Measurements from ENCODE around the gene LDLRAD1.

LDLRAD1 gene

GRCh38 chr1:54012863-54013262 is 5.1 kb downstream of the LDLRAD1 start (continued):
- TF ChIP-seq ZNF433 (tag by site-specific recombination; IDR thresholded peaks at IDR 0.05; ENCODE audit: low read depth) (no peak), ZNF266 (tag by site-specific recombination; IDR thresholded peaks at IDR 0.05; ENCODE audit: low read depth) (no peak), ZNF645 (tag by site-specific recombination; IDR thresholded peaks at IDR 0.05) (no peak), ZBTB7A (tag by site-specific recombination; IDR thresholded peaks at IDR 0.05; ENCODE audit: low read depth) (no peak), ZNF140 (tag by site-specific recombination; IDR thresholded peaks at IDR 0.05) (no peak), ZNF558 (tag by site-specific recombination; IDR thresholded peaks at IDR 0.05) (no peak), ZNF221 (tag by site-specific recombination; IDR thresholded peaks at IDR 0.05; ENCODE audit: borderline replicate concordance) (no peak), ZNF114 (tag by site-specific recombination; IDR thresholded peaks at IDR 0.05) (no peak)

GRCh38 chr1:54012008-54012325 is 6.0 kb downstream of the LDLRAD1 start:
- CTCF ChIA-PET, result interaction anchor here (0.9 kb wide), 1 partner anchor 109 kb away, joined by 3 read pairs; no protein-coding TSS in a partner anchor
- Histone ChIP-seq H3K27ac (ENCODE audit: extremely low read depth, low read depth, low read length) (no peak overlapping the region), H3K4me1 (ENCODE audit: control insufficient read depth, insufficient read depth, low read length) (peaks cover 5% of the 10 kb centered on the region), H3K36me3 (ENCODE audit: control insufficient read depth in 2 of 2, insufficient read depth in 1 of 2, low read length in 2 of 2) (no peaks in the 10 kb centered on the region), H3K9me3 (ENCODE audit: control insufficient read depth, insufficient read depth, low read depth, low read length) (no peaks in the 10 kb centered on the region), H3K4me3 (ENCODE audit: low read depth, low read length) (no peak overlapping the region)
- POLR2A ChIA-PET, result no interaction called here
- TF ChIP-seq ZNF23 (tag by site-specific recombination; IDR thresholded peaks at IDR 0.05; ENCODE audit: borderline replicate concordance) (no peak), GFI1B (tag by site-specific recombination; IDR thresholded peaks at IDR 0.05) (no peak), ZNF513 (tag by site-specific recombination; IDR thresholded peaks at IDR 0.05) (no peak), ZNF76 (tag by site-specific recombination; IDR thresholded peaks at IDR 0.05; ENCODE audit: borderline replicate concordance, low read depth) (no peak), YY2 (tag by site-specific recombination; IDR thresholded peaks at IDR 0.05) (no peak), HOXC10 (CRISPR knock-in tag; IDR thresholded peaks at IDR 0.05) (no peak), ZNF558 (tag by site-specific recombination; IDR thresholded peaks at IDR 0.05) (no peak), ZNF324 (tag by site-specific recombination; IDR thresholded peaks at IDR 0.05) (no peak), ATF2 (tag by site-specific recombination; IDR thresholded peaks at IDR 0.05; ENCODE audit: low read depth) (no peak), ZNF585B (tag by site-specific recombination; IDR thresholded peaks at IDR 0.05) (no peak), ZNF175 (tag by site-specific recombination; IDR thresholded peaks at IDR 0.05) (no peak)

GRCh38 chr1:54011316-54012007 is 6.5 kb downstream of the LDLRAD1 start:
- peaks cover 3% of the 10 kb centered on the region for H3K4me1 ChIP-seq (ENCODE audit: control insufficient read depth, insufficient read depth, low read length)
- ChIA-PET POLR2A (no interaction called here), CTCF (interaction anchor here (0.6 kb wide), 1 partner anchor 52 kb away, joined by 3 read pairs; no protein-coding TSS in a partner anchor)
- H3K9me3 ChIP-seq (ENCODE audit: control insufficient read depth, insufficient read depth, low read depth, low read length), result no peaks in the 10 kb centered on the region
- no peak for TF ChIP-seq ZIC2 (tag by site-specific recombination; IDR thresholded peaks at IDR 0.05)
- TF ChIP-seq ZNF596 (tag by site-specific recombination; IDR thresholded peaks at IDR 0.05), result no peak
- no peak for TF ChIP-seq ZFP41 (tag by site-specific recombination; IDR thresholded peaks at IDR 0.05; ENCODE audit: borderline replicate concordance)
- no peak for TF ChIP-seq ZNF280D (tag by site-specific recombination; IDR thresholded peaks at IDR 0.05)
- no peak for TF ChIP-seq GLI2 (tag by site-specific recombination; IDR thresholded peaks at IDR 0.05; ENCODE audit: borderline replicate concordance, low read depth)
- TF ChIP-seq ZNF132 (tag by site-specific recombination; IDR thresholded peaks at IDR 0.05; ENCODE audit: borderline replicate concordance), result no peak
- no peak for TF ChIP-seq ZNF26 (tag by site-specific recombination; IDR thresholded peaks at IDR 0.05)
- H3K4me3 ChIP-seq (ENCODE audit: low read depth, low read length), result no peak overlapping the region
- H3K36me3 ChIP-seq (ENCODE audit: control insufficient read depth in 2 of 2, insufficient read depth in 1 of 2, low read length in 2 of 2), result no peaks in the 10 kb centered on the region
- no peak overlapping the region for H3K27ac ChIP-seq (ENCODE audit: extremely low read depth, low read depth, low read length)

Measured in HEK293 (cell line).